Right lobe of liver (tissue), 4 donors: ENCODE measurements around the gene EPHA1.

Experiments
- POLR2A ChIP-seq: fragments of 450-650 bp; IDR thresholded peaks from one replicate; pipeline ENCODE4 v1.6.1; 2017; ENCODE audit warnings: antibody characterized with exemption, mild to moderate bottlenecking
- TF ChIP-seq, protein P1 (sequence below), 4 donors: fragments of 200-600 bp in 3 of 4; fragments of 450-650 bp in 1 of 4; IDR thresholded peaks; one replicate each; pipeline versions ENCODE4 v1.5.1 to v1.8.0; 2016 to 2022; ENCODE audit warnings: antibody characterized with exemption in 4 of 4, mild to moderate bottlenecking in 2 of 4
- donor health status: DM: no; HTN: no; CAD: no.
- donor health status: DM: no; HTN: no; CAD: no.
- donor health status: DM: no; HTN: yes; CAD: no.

DNA sequence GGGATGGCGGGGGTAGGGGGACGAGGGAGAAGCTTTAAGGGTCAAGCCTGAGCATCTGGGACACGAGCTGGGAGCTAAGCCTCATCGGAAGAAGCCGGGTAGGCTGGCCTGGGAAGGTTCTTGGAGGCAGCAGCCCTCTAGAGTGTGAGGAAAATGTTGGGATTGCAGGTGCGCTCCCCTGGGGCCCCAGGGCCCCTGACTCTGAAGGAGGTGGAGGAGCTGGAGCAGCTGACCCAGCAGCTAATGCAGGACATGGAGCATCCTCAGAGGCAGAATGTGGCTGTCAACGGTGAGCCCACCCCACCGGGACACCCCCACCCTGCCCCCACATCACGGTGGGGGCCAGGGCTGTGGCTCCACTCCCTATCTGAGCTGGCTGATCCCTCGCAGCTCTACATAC is 20.6 kb downstream of the EPHA1 start:
- TF ChIP-seq, protein P1, sequence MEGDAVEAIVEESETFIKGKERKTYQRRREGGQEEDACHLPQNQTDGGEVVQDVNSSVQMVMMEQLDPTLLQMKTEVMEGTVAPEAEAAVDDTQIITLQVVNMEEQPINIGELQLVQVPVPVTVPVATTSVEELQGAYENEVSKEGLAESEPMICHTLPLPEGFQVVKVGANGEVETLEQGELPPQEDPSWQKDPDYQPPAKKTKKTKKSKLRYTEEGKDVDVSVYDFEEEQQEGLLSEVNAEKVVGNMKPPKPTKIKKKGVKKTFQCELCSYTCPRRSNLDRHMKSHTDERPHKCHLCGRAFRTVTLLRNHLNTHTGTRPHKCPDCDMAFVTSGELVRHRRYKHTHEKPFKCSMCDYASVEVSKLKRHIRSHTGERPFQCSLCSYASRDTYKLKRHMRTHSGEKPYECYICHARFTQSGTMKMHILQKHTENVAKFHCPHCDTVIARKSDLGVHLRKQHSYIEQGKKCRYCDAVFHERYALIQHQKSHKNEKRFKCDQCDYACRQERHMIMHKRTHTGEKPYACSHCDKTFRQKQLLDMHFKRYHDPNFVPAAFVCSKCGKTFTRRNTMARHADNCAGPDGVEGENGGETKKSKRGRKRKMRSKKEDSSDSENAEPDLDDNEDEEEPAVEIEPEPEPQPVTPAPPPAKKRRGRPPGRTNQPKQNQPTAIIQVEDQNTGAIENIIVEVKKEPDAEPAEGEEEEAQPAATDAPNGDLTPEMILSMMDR (IDR thresholded peaks at IDR 0.05): no peak
- no peak for TF ChIP-seq POLR2A
